TTC549 (cell line): Measurements from ENCODE around the gene COQ8A.

Experiments
- FAIRE-seq: peaks from 2 replicates; lab custom pipeline; 2012; peaks lifted over from hg19 to GRCh38; lab: Jason Lieb, UNC

Gene COQ8A

DNA sequence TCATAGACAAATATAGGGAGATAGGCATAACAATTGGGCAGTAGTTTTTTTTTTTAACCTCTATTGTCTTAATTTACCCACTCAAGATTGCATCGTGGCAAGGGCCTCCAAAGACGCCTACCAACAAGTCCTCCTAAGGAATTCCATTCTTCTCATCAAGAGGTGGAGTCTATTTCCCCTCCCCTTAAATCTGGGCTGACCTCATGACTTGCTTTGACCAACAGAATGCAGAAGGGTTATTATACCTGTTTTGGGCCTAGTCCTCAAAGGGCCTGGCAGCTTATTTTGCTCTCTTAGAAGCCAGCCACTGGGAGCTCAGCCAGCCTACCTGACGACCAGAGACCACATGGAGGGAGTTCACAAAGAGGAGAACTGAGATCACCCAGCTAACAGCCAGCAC lies 92.3 kb downstream of the COQ8A start:
- no peak for FAIRE-seq

DNA sequence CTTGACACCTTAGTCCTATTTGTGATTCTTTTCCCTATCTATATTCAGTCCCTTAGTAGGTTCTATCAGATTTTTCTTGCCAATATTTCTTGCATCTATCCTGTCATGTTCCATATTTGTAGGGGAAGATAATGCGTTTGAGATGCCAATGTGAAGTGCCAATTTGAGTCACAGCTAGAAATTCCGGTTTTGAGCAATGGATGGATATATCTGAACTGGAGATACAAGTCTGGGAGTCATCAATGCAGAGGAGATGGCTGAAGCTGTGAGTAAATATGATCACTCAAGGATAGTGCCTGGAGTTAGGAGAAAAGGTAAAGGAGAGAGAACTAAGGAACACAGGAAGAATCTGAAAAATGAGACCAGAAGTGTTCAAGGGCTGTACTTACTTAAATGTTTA lies 93.8 kb downstream of the COQ8A start:
- FAIRE-seq, result no peak

DNA sequence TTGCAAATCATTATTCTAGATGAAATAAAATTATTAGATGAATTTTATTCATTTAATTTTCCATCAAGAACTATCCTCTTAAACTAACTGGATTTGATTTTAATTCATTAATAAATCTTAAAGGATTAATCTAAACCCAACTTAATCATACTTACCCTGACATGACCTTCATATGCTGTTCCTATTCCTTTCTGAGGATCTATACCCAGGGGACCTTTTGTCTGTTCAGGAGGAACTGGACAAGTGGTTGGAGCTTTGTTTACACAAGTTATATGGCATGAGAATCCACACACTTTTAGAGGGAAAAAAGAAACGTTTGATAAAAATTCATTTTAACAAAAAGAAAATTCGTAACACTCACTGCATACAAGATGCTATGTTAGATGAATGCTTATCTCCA lies 95.2 kb downstream of the COQ8A start:
- FAIRE-seq, result peak; percentile 68

DNA sequence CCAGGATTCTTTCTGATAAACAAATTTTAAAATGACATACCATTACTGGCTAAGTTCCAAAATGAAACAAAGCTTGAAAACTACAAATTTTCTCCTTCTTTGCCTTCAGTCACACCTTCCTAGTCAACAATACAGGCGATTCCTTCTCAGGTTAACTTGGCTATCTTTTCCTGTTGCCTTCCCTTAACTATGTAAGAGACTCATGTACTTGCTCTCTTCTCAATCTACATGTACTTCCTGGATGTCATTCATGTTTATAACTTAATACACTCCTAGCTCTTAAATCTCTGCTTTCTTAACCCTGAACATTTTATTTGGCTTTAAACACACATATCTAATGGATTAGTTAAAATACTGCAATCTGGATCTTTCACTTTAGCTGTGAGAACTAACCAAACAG lies 97.0 kb downstream of the COQ8A start:
- peak; percentile 17 for FAIRE-seq
